NCI-H2107 (cell line): ENCODE measurements around the gene S100PBP.
"Not testable (repeated sequence)": the region's sequence is repeated elsewhere in the genome, so short reads cannot be mapped to it uniquely, and the experiment has no call there.

Source experiments
- DNase-seq: peaks from one replicate; lab custom pipeline; 2025; lab: John Stamatoyannopoulos, UW

Gene S100PBP

GRCh38 chr1:32900371-32900955 is 83.0 kb downstream of the S100PBP start:
- DNase-seq: no peak

DNA sequence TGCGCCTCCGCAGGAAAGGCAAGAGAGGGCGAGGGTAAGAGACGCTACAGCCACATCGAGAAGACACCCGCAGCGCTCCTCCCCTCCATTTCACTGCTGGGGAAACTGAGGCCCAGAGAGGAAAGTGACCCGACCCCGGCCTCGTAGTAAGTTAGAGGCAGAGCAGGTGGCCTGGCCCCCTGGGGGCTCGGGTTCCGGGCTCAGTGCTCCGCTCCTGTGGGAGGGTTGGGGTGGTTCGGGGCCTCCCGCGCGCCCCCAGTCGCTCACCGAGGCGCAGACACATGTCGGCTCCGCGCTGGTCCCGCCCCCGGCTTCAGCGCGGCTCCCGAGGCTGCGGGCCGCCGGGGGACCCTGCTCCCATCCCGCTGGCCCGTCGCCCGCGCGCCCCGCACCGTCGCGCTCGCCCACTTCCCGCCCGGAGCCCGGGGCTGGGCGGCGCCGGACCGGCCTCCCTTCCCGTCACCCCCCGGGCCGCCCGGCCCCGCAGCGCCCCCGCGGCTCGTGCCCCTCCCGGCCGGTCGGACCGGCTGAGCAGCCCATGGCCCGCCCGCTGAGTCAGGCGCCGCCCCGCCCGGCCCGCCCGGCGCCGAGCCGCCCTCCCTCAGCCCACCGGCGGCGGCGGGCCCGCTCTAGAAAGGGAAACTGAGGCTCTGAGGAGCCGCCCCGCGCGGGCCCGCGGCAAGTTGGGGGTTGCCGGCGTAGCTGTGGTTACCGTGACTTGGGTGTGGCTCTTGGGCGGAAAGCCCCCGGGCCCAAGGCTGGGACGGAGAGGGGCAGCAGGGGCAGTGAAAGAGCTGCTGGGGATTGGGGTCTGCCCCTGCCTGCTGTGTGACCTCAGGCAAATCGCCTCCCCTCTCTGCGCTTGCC is 83.7 kb downstream of the S100PBP start, which contains the start of gene TMEM54:
TSS of gene TMEM54 (minus strand) at position 434 of the 867 bp plus-strand sequence. CDS start at position 283, 151 bp downstream.
- DNase-seq: no peak

GRCh38 chr1:32901823-32902534 is 84.5 kb downstream of the S100PBP start:
- no peak for DNase-seq

- DNase-seq: no peak
These were observed 85.1 kb downstream of the S100PBP start for GRCh38 chr1:32902535-32902920.

GRCh38 chr1:32903991-32904785 is 86.7 kb downstream of the S100PBP start:
- no peak for DNase-seq

- no peak for DNase-seq
These were observed 87.3 kb downstream of the S100PBP start for GRCh38 chr1:32904797-32905196.

DNA sequence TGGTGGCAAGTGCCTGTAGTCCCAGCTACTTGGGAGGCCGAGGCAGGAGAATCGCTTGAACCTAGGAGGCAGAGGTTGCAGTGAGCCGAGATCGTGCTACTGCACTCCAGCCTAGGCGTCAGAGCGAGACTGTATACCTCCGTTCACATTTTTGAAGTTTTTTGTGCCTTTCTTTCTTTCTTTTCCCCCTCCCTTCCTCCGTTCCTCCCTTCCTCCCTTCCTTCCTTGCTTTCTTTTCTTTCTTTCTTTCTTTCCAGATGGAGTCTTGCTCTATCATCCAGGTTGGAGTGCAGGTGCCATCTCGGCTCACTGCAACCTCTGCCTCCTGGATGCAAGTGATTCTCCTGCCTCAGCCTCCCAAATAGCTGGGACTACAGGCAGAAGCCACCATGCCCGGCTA is 88.1 kb downstream of the S100PBP start:
- not testable (repeated sequence) for DNase-seq

GRCh38 chr1:32906654-32907053 is 89.2 kb downstream of the S100PBP start:
- no peak for DNase-seq

DNA sequence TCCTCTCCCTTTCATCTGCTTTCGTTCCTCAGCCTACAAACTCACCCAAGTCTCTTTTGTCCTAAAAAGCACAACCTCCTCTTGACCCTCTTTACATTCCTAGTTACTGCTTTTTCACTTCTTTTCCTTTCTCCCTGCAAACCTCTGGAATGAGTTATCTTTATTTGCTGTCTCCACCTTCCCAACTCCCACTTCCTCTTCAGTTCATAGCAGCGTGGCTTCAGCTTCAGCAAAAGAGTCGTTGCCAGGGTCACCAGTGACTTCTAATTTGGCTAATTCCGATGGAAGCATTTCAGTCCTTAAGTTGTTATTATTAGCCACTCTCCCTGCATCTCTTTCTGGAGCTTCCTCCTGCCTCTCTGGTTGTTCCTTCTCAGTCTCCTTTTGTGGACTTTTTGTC is 90.0 kb downstream of the S100PBP start:
- DNase-seq: no peak
